Lung (tissue), 12 donors: ENCODE data around the gene UNC119. TPM values are rescaled to one million over a fixed set of nuclear protein-coding genes. Genes with fewer than 3 reads are reported as not detected.

Experiments
- ATAC-seq: fragments of 200-7000 bp; cut with Tn5 transposase; one replicate; pipeline ENCODE4 v1.9.1; 2020; ENCODE audit warnings: moderate number of reproducible peaks; ENCODE audit not compliant: insufficient read depth, low FRiP score
- DNase-seq, 3 donors: peaks; one replicate each; pipeline ENCODE4 v3.0.0-alpha.2; 2013 to 2017
- H3K27ac ChIP-seq, 2 donors: one replicate each; pipeline ENCODE4 v1.5.1; 2013; ENCODE audit warnings: mild to moderate bottlenecking in 2 of 2, moderate library complexity in 2 of 2, control low read depth in 1 of 2, inconsistent platforms in 1 of 2, low read depth in 1 of 2, low read length in 1 of 2
- H3K27me3 ChIP-seq, 3 donors: one replicate each; pipeline ENCODE4 v1.5.1; 2013; ENCODE audit warnings: low read length in 2 of 3; ENCODE audit not compliant: control insufficient read depth in 3 of 3, insufficient read depth in 3 of 3
- H3K36me3 ChIP-seq, 4 donors: one replicate each; pipeline ENCODE4 v1.5.1; 2013; ENCODE audit warnings: low read length in 4 of 4, mild to moderate bottlenecking in 1 of 4, moderate library complexity in 1 of 4; ENCODE audit not compliant: control insufficient read depth in 4 of 4, insufficient read depth in 4 of 4
- H3K4me1 ChIP-seq, 5 donors: one replicate each; pipeline ENCODE4 v1.5.1; 2013; ENCODE audit warnings: low read length in 5 of 5, mild to moderate bottlenecking in 2 of 5, moderate library complexity in 1 of 5; ENCODE audit not compliant: control insufficient read depth in 5 of 5, insufficient read depth in 5 of 5
- H3K4me3 ChIP-seq: one replicate; pipeline ENCODE4 v1.5.1; 2013; ENCODE audit warnings: mild to moderate bottlenecking, control low read depth, moderate library complexity
- H3K9ac ChIP-seq, 2 donors: one replicate each; pipeline ENCODE4 v1.5.1; 2013; ENCODE audit warnings: low read length in 2 of 2, control low read depth in 1 of 2; ENCODE audit not compliant: insufficient read depth in 1 of 2
- H3K9me3 ChIP-seq, 4 donors: one replicate each; pipeline ENCODE4 v1.5.1; 2013; ENCODE audit warnings: low read length in 3 of 4, mild to moderate bottlenecking in 1 of 4, moderate library complexity in 1 of 4; ENCODE audit not compliant: control insufficient read depth in 4 of 4, insufficient read depth in 3 of 4
- CTCF ChIP-seq: IDR thresholded peaks from 2 replicates; pipeline ENCODE4 v1.5.1; 2012; ENCODE audit warnings: mild to moderate bottlenecking; ENCODE audit errors: control extremely low read depth, extremely low read depth
- WGBS, 2 donors: extraction: QIAGEN DNeasy Blood & Tissue Kit; methylation state at CpG; one replicate each; pipeline ENCODE4 v1.1.7; 2013; 5-methylcytosine and 5-hydroxymethylcytosine counted together
- polyA plus RNA-seq, 2 donors: library from polyadenylated mRNA; stranded (reverse); fragments of 200-250 nt; gene quantifications; one replicate each; pipeline ENCODE4 v1.2.1, GENCODE V29; 2013
- total RNA-seq, 2 donors: library from RNA; depleted of rRNA in 1 of 2; stranded (reverse); fragments of >200 nt in 1 of 2; gene quantifications; one replicate each; pipeline ENCODE4 v1.2.1, GENCODE V29; 2014 to 2021
- donor health status: control.
- donor health status: control.
- donor health status: Bipolar disorder and iron deficiency.
- donor health status: healthy.
- donor health status: DM: yes; HTN: yes; CAD: no.

UNC119 gene
- total and polyA plus RNA-seq, 4 donors, result 19.0 to 40.0 (median 31.7) TPM

GRCh38 chr17:28545141-28545503 lies 7.3 kb downstream of the UNC119 start:
- Histone ChIP-seq H3K27ac (no peak overlapping the region), H3K9ac (no peak overlapping the region), H3K4me3 (no peak overlapping the region), H3K27me3 (no peaks in the 10 kb centered on the region), H3K36me3 (peaks cover 0 to 4% (median 0%) of the 10 kb centered on the region in 4 donors), H3K9me3 (no peaks in the 10 kb centered on the region), H3K4me1 (no peaks in the 10 kb centered on the region)
- whole genome bisulfite sequencing, 2 donors, result 80 to 91% methylated on average over 2 of the region's 2 CpGs
- TF ChIP-seq CTCF, result no peak
- DNase-seq (no peak), ATAC-seq (no peak)

- Histone ChIP-seq H3K4me1 (no peaks in the 10 kb centered on the region), H3K4me3 (no peak overlapping the region), H3K9me3 (no peaks in the 10 kb centered on the region), H3K27me3 (no peaks in the 10 kb centered on the region), H3K36me3 (peaks cover 0 to 4% (median 0%) of the 10 kb centered on the region in 4 donors), H3K9ac (no peak overlapping the region), H3K27ac (no peak overlapping the region)
- no peak for ATAC-seq
- WGBS, 2 donors, result 87 to 92% methylated on average over 4 of the region's 4 CpGs
- no peak for DNase-seq
- TF ChIP-seq CTCF, result no peak
These were observed 7.9 kb downstream of the UNC119 start for GRCh38 chr17:28544402-28545140.

GRCh38 chr17:28541439-28541838 lies 11.0 kb downstream of the UNC119 start:
- WGBS, 2 donors, result 83% methylated on average over 4 of the region's 4 CpGs
- no peaks in the 10 kb centered on the region for H3K9me3 ChIP-seq
- ATAC-seq, result no peak
- no peaks in the 10 kb centered on the region for H3K36me3 ChIP-seq
- H3K9ac ChIP-seq, result no peak overlapping the region
- H3K4me1 ChIP-seq, result no peaks in the 10 kb centered on the region
- no peak for DNase-seq
- no peak overlapping the region for H3K27ac ChIP-seq
- no peaks in the 10 kb centered on the region for H3K27me3 ChIP-seq
- no peak for TF ChIP-seq CTCF
- H3K4me3 ChIP-seq, result no peak overlapping the region

- H3K27me3 ChIP-seq, result no peaks in the 10 kb centered on the region
- DNase-seq, result no peak
- H3K27ac ChIP-seq, result no peak overlapping the region
- WGBS, 2 donors, result 82 to 91% methylated on average over 4 of the region's 4 CpGs
- peaks cover 0 to under 1% (median 0%) of the 10 kb centered on the region in 5 donors for H3K4me1 ChIP-seq
- ATAC-seq, result no peak
- no peak overlapping the region for H3K9ac ChIP-seq
- no peak overlapping the region for H3K4me3 ChIP-seq
- H3K9me3 ChIP-seq, result no peaks in the 10 kb centered on the region
- H3K36me3 ChIP-seq, result no peaks in the 10 kb centered on the region
- no peak for TF ChIP-seq CTCF
These were observed 12.2 kb downstream of the UNC119 start for GRCh38 chr17:28540231-28540630.
